SKM-1 treated with dmso at 0.1 percent for 144 hours (cell line): Measurements from ENCODE around the gene ARFGEF2.
"Not testable (repeated sequence)": the region's sequence is repeated elsewhere in the genome, so short reads cannot be mapped to it uniquely, and the experiment has no call there.

Source experiments
- DNase-seq: peaks from one replicate; lab custom pipeline; 2025; ENCODE audit not compliant: unreplicated experiment; lab: John Stamatoyannopoulos, UW

ARFGEF2 gene

GRCh38 chr20:48949304-48950170, 28.0 kb downstream of the ARFGEF2 start:
- no peak for DNase-seq

- DNase-seq: no peak
Observed at GRCh38 chr20:48951041-48951440, 29.5 kb downstream of the ARFGEF2 start.

GRCh38 chr20:48951646-48952045, 30.1 kb downstream of the ARFGEF2 start:
- no peak for DNase-seq

GRCh38 chr20:48952656-48953055, 31.1 kb downstream of the ARFGEF2 start:
- DNase-seq: no peak

- DNase-seq: no peak
Observed at GRCh38 chr20:48953653-48954052, 32.1 kb downstream of the ARFGEF2 start.

GRCh38 chr20:48956052-48956451, 34.5 kb downstream of the ARFGEF2 start:
- DNase-seq: no peak

GRCh38 chr20:48957053-48957481, 35.6 kb downstream of the ARFGEF2 start:
- DNase-seq: no peak

GRCh38 chr20:48957533-48957932, 36.0 kb downstream of the ARFGEF2 start:
- DNase-seq: no peak

- no peak for DNase-seq
Observed at GRCh38 chr20:48958743-48959142, 37.2 kb downstream of the ARFGEF2 start.

GRCh38 chr20:48959899-48960550, 38.5 kb downstream of the ARFGEF2 start:
- DNase-seq: no peak

- DNase-seq: no peak
Observed at GRCh38 chr20:48962421-48962820, 40.9 kb downstream of the ARFGEF2 start.

- no peak for DNase-seq
Observed at GRCh38 chr20:48962976-48963771, 41.7 kb downstream of the ARFGEF2 start.

- no peak for DNase-seq
Observed at GRCh38 chr20:48965189-48965910, 43.8 kb downstream of the ARFGEF2 start.

GRCh38 chr20:48970681-48971365, 49.3 kb downstream of the ARFGEF2 start:
- no peak for DNase-seq

- no peak for DNase-seq
Observed at GRCh38 chr20:48971956-48972355, 50.4 kb downstream of the ARFGEF2 start.

GRCh38 chr20:48972816-48973215, 51.3 kb downstream of the ARFGEF2 start:
- DNase-seq: no peak

- DNase-seq: no peak
Observed at GRCh38 chr20:48975955-48976354, 54.4 kb downstream of the ARFGEF2 start.

GRCh38 chr20:48979980-48980379, 58.5 kb downstream of the ARFGEF2 start:
- DNase-seq: not testable (repeated sequence)

GRCh38 chr20:48983423-48984400, 62.2 kb downstream of the ARFGEF2 start:
- DNase-seq: no peak
